Measurements from ENCODE around the gene LRRC59.
A peak's percentile ranks its signal among the peaks of the same experiment; 100 is the strongest.

The LRRC59 gene

DNA sequence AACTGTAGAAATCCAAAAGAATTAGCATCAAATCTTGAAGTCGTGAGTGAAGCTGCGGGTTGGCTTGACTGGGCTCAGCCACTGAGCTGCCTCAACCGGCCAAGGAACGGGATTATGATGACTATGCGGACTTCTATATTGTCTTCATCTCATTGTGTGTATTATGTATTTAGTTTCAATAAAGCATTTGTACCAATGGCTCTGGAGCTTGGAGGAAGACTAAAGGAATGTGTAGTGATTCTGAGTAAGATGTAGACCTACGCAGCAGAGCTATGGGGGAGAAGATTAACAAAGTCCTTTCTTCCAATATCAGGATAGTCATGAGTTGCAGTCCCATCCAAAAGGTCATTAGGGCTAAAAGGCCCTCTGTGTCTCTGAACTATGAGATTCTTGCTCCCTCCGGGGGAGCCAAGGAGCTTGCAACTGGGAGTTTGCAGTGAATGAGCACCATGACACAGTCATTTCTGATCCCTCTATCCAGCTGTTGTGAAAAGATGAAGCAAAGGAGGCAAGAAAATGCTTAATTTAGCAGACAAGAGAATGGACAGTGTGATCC, 16.0 kb downstream of the LRRC59 start:
- no peak for DNase-seq

DNA sequence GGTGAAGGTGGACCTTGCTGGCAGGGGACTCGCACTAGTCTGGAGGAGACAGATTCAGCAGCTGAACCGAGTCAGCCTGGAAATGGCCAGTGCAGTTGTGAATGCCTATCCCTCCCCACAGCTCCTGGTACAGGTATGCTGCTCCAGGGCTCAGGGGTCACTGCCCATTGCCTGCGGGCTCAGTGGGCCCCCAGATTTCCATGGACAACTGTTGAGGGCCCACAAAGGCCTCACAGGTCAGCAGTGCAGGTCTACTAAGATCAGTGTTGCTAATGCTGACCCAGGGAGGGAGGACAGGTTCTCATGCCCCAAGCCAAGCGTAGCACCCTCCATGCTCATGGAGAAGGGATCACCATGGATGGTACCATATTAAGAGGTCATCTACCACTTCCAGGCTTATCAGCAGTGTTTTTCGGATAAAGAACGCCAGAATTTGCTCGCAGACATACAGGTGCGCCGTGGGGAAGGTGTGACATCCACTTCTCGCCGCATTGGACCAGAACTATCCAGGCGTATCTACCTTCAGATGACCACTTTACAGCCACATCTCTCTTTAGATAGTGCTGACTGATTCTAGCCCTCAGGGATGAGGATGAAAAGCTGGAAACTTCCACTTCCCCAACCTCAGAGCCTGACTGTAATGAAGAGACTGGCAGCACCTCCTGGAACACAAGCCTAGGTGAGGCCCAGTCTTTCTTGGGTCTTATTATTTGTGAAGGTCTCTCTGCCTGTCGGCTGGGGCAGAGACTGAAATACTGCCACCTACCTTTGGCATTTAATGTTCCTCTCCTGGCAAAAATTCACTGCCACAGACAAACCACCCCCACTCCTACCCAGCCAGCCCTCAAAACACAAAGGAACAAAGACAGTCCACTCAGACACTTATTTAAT, 16.7 kb downstream of the LRRC59 start:
- DNase-seq, result no peak

DNA sequence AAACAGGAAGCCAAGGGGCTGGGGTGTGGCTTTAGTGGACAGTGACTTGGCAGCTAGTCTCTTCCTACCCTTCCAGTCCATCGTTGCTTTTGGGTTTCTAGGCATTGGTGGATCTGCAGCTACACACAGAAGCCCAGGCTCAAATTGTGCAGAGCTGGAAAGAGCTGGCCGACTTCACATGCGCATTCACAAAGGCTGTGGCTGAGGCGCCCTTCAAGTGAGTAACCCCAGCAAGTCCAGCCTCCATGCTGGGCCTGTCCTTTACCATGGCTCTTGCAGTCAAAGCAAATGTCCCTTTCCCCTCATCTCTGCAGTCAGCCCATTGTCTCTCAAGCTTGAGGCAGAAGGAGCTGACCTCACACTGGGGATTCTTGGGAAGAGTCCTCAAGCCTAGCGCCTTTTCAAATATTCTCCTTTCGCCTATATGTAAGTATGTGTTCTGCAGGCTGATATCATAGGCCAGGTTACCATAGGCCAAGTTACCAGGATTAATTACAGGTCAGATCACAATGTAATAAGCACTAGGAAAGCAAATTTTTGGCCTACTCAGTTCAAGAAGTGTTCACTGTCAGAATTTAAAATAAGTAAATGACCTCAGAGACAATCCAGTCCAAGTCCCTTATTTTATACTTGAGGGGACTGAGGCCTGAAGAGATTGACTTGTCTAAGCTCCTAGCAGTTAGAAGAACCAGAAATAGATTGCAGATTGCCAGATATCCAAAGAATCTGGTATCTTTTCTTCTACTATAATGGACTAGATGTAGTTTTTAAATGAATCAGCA, 17.8 kb downstream of the LRRC59 start:
- no peak for DNase-seq

DNA sequence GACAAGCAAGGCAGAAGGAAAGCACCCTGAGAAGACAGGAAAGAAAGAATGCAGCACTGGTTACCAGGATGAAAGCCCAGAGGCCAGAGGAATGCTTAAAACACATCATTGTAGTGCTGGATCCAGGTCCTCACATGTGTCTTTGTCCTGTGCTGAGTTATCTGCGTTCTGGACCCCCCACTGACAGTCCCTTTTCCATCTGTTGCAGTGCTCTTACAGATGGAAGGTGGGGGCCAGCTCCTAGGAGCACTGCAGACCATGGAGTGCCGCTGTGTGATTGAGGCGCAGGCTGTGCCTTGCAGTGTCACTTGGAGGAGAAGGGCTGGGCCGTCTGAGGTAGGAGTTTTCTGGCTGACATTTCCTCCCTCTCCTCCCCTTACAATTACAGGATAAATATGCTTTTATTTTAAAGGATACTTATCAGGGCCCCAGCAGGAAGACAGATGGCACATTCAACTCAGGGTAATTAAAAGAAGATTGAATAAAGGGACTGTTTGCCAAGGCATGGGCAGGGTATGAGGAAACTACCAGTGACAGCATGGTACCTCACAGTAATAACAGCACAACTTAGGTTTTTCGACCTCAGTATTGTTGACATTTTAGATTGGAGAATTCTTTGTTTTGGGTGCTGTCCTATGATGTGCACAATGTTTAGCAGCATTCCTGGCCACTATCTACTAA, 21.3 kb downstream of the LRRC59 start:
- DNase-seq, result no peak

DNA sequence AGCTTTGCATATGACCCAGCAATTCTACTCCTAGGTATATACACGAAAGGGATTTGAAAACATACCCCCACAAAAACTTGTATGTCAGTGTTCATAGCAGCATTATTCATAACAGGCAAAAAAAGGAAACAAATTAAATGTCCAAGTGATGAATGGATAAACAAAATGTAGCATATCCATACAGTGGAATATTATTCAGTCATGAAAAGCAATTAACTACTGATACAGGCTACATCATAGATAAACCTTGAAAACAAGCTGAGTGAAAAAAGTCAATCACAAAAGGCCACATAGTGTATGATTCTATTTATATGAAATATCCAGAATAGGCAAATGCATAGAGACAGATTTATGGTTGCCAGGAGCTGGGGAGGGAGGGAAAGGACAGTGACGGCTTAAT, 23.6 kb downstream of the LRRC59 start:
- no peak for DNase-seq

DNA sequence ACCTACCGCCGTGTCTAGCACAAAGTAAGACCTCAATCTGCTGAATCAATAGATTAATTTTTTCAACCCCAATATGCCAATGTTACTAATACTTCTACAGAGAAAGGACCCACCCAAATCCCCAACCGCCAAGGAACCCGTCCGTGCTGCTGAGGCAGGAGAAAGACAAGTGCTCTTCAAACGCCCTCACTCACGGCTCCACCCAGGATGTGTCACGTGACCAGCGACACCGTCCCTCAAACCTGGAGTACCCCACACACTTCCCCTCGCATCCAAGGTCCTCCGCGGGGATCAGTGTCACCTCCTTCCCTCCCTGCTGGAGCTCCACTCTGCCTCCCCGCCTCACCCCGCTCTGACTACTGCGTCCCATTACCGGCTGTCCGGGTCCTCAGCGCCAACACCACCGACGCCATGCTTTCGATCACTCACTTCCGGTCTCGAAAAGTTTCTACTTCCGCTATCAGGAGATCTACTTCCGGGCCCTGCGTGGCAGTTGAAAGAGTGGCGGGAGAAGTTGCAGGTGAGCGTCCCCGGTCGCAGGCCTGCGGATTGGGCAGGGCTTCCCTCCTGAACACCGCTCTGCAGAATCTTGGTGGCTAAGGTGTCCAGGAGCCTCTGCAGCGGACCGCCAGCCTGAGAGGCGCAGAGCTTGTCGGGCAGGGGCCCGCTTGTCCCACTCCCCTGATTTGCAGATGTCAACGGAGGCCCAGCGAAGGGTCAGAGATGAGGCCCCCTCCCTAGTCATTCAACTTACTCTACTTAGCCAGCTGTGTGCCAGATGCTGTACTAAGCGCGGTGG, 24.4 kb downstream of the LRRC59 start, which contains the start of the genes EME1 and MRPL27:
Gene EME1, plus strand, starts transcription at position 472 of the 799 bp plus-strand sequence. CDS start 1,980 bp downstream, outside the sequence.
Gene MRPL27, minus strand, starts transcription at position 427 of the 799 bp plus-strand sequence. Its CDS starts 14 bp downstream, at position 413.
- peak; percentile 87 for DNase-seq

DNA sequence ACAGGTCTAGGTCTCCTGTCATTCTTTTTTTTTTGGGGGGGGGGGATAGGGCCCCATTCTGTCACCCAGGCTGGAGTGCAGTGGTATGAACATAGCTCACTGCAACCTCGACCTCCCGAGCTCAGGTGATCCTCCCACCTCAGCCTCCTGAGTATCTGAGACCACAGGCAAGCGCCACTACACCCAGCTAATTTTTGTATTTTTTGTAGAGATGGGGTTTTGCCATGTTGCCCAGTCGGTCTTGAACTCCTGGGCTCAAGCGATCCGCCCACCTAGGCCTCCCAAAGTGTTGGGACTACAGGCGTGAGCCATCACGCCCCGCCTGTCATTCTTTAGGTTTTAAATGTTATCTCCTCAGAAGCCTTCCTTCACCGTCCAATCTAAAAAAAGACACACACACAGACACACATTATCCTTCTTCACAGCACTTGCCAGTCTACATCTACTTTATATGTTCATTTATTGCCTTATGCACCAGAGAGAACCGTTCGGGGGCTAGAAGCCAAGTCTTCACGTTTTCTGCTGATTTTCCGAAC, 25.0 kb downstream of the LRRC59 start:
- no peak for DNase-seq

DNA sequence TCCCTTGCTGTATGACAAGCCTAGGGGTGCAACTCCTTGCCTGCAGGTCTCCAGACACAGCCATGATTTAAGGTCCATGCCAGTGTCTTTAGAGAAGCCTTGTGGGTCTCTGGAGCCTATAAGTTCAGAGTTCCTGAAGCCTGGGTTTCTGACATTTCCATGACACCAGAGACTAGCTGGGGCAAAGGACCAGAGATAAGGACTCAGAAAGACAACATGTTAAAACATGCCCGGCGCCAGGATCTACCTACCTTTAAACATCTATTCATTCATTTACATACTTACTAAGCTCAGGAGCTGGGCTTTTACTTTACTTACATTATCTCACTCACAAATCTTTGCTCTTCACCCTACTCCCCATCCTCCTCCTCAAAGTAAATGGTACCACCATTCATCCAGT, 25.8 kb downstream of the LRRC59 start:
- no peak for DNase-seq

DNA sequence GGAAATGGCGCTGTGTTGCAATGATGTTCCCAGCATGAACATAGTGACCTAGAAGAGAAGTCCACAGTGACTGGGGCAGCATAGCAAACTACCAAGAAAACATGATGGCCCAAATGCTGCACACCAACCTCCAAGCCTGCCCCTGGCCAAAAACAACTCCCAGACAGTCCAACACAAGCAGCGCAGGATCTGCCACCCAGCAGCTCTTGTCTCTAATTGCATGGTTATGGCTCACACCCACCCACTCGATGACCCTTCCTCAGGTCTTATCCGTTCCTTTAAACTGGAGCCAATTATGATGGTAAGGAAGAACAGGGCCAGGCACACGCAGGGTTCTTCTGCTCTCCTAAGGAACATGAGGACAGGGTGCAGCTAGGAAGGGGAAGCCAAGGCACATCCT, 27.3 kb downstream of the LRRC59 start:
- DNase-seq, result no peak

DNA sequence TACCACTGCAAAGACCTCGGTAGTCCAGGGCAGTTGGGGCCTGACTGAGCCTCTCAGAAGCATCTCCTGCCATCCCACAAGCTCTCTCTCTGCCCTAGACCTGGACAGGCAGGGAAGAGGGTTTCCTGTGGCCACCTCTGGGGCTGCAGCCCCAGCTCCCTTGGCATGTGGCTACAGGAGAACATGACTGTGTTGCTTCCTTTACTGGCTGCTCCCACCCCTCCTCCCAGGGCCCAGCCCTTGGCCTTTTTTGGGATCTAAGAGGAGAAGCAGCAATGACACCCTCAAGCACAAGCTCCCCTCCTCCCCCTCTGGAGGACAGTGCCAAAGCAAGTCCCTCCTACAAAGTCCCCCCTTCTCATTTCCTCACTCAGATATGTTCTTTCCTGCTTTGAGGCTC, 29.9 kb downstream of the LRRC59 start:
- DNase-seq, result no peak

DNA sequence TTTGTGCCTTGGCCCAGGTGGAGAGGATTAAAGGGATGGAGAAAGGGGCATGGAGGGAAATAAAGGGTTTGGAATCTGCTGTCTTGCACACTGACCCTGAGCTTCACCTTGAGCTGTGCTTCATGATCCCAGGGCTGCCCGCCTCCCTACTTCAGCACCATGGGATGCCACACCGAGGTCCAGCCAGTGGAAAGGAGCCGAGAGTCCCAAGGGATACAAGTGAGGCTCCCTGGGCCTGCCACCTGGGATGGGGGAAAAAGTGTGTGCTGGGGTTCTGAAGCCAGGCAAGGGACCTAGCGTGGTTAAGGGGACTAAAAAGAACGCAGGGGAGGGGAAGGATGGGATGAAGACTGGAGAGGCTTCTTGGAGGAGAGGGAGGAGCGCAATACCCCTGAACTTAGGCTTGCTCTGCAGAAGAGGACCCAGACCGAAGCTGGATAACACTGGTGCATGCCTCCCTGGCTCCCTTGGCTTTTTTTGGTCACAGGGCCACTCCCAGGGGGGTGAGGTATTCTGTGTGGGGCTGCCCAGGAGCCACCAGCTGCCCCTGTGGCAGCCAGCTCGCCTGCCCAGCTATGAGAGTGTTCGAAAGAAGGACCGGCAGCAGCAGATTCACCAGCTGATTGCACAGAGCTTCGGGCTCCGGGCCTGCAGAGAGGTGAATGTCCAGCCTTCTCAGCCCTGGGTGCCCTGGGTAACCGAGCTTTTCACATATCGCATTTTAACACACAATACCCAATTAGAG, 31.5 kb downstream of the LRRC59 start:
- no peak for DNase-seq

DNA sequence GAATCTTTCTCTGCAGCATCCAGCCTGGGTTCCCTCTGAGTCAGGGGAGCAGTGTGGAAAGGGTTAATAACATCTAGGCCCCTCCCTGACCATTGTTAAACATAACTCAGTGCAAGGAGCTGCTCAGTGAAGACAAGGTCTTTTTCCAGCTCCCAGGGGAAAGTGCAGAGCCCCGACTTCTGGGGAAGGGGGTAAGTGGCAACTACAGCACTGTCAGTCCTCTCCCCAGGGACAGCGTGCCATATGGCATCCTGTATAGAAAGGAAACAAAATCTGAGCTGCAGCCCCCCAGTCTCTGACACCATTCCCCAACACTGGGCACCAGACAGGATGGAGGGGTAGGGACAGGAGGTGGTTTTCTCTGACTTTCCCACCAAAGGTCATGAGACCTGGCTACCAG, 32.2 kb downstream of the LRRC59 start:
- no peak for DNase-seq

DNA sequence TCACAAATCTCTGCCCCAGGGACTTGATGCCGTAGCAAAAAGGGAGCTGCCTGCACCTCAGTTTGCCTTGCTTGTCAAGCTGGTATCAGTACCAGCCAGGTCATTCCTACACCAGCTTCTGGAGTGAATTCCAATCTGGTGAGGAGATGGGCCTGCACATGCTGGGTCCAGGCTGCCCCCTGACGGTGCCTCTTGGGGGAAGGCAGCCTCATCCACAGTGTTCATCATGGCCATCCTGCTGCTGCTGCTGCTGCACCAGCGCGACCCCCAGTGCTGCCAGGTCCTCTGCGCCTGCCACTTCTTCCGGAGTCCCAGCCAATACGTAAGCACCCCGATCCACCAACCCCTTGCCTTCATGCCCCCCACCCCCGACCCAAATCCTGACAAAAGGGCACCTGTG, 32.6 kb downstream of the LRRC59 start:
- DNase-seq, result no peak

DNA sequence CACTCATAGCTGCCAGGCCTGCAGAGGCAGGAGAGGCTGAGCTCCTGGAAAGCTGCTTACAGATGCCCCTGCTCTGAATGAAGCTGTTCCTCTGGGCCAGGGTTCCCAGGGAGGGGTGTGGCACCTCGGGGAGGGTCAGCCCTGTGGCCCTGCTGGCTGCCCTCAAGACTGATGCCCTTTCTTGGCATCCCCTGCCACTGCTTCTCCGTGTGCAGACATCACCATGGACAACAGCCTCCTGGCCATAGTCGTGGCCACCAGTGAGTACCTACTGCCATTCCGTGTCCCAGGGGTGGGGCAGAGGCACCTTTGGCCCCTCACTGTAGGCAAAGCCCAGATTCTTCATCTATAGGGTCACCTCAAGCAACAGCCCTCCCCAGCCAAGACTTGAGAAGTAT, 33.3 kb downstream of the LRRC59 start:
- DNase-seq, result no peak

DNA sequence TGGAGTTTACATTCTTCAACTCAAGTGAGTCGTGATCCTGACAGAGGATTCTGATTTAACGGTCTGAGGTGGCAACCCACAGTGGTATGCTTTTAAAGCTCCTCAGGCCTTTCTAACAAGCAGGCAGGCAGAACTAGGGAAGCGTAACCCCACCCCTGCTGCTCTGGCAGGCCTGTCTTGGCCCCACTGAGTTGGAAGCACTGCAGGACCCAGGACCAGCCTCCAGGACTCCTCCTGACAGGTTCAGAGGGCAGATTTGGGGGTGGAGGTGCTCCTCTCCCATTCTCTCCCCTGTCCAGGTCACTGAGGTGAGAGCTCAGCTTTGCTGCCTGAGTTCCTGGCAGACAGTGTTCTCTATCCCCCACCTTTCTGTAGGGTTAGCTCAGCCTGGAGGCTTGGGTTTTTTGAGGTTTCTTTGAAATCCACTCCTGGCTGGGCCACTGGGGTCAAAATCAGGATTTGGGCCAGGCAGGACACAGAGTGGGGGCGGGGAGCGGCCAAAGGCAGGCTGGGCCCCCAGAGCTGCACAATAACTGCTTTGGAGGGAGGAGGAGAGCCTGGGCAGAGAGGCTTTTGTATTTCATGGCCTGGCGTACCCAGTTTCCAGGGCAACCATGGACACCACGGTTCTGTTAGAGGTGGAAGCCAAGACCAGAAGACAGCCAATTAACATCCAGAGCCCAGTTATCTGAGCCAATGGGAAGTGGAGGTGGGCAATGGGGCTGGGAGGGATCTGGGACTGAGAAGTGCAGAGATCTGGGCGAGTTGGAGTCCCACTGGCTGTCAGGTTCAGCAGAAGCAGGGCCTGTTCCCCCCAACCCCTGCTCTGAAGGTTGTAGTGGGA, 33.9 kb downstream of the LRRC59 start:
- no peak for DNase-seq

DNA sequence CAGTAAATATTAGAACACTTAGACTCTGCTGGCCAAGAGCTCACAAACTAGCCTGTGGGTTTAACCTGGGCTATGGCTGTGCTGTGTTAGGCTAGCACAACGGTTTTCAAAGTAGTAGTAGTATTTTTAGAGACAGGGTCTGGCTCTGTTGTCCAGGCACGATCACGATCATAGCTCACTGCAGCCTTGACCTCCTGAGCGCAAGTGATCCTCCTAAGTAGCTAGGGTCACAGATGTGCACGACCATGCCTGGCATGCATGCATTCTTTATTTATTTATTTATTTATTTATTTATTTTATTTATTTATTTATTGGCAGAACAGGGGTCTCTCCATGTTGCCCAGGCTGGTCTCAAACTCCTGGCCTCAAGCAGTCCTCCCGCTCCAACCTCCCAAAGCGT, 34.7 kb downstream of the LRRC59 start:
- DNase-seq, result no peak

DNA sequence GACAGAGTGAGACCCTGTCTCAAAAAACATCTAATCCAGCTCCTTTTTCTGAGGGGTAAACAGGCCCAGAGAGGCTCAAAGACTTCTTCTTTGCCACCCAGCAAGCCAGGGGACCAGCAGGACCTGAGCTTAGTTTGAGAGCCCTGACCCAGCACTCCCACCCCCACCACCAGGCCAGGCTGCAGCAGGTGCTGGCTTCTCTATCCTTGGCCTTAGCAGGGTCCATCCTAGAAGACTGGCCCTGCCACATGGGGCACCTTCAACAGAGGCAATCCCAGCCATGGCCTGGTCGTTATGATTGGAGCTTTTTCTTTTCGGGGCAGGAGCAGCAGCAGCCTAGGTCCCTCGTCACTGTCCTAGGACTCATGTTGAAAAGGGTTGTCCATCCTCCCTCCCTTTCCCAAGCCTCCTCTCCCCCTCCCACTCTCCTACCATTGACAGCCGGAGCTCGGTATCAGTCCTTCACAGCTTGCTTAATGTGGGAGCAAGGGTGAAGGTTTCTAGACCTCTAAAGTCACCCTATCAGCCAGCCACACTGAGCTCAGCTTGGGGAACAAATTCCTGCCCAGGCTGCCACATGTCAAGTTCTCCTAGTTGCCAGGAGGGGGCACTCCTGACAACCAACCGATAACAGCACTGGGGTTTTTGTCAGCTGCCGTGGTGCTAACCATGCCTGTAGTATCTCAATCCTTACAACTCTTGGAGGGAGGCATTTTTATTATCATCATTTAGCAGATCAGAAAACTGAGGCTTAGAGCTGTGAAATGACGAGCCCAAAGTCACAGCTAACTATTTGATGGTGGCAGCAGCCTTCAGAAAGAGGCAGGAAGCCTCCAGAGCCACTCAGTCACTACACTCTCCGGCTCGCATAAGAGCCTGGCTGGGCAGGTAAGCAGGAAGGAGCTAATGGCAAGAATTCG, 35.5 kb downstream of the LRRC59 start:
- peak; percentile 66 for DNase-seq

DNA sequence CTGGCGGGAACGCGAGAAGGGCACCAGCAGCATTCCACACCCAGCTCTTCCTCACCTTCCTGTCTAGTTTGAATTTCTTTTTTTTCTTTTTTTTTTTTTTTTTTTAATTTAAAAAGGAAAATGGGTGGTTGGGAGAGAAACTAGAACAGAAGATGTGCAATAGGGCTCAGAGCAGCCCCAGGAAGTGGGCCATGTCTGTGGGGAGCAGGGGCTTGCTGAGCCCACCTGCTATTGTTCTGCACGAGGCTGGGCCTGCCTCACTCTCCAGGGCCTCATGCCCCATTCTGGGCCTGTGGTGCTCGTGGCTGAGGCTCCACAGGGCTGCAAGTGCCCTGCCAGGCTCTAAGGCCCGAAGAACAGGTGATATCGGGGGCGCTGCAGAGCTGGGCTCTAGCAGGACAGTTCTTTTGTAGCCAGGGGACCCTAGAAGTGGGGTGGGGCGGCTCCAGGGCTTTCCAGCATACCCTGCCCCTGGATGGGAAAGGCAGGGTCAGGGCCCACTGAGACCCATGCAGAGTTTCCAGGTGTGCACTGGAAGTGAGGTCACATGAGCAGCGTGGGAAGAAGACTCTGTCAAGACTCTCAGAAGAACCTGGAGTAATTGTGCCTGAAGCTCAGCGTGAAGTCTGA, 36.7 kb downstream of the LRRC59 start:
- no peak for DNase-seq
